ENCODE results near the gene PINK1.

Gene PINK1

DNA sequence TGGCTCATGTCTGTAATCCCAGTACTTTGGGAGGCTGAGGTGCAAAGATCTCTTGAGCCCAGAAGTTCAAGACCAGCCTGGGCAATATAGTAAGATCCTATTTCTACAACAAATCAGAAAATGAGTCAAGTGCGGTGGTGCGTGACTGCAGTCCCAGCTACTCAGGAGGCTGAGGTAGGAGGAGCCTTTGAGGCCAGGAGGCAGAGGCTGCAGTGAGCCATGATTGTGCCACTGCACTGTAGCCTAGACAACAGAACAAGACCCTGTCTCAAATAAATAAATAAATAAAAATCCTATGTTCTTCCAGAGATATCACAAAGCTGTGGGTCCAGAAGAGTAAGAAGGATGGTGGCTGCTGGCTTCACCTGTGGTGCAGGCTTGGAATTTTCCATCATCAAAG lies 22.3 kb upstream of the PINK1 start:
- no peak for DNase-seq (ENCODE audit: low read depth in 4 of 4, low spot score in 1 of 4)

DNA sequence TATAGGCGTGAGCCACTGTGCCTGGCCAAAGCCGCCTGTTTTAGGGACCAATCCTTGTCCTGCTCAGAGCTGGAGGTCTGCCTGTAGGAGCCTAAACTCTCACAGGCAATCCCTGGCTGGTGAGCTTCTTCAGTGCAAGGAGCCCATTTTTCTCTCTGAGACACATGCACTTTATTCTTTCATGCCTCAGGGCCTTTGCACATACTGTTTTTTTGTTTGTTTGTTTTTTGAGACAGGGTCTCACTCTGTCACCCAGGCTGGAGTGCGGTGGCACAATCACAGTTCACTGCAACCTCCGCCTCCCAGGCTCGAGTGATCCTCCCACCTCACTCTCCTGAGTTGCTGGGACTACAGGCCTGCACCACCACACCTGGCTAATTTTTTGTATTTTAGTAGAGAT lies 21.6 kb upstream of the PINK1 start:
- DNase-seq (ENCODE audit: low read depth in 4 of 4, low spot score in 1 of 4), result no peak

- no peak for DNase-seq (ENCODE audit: low read depth in 4 of 4, low spot score in 1 of 4)
Measured at GRCh38 chr1:20612221-20612746, 21.0 kb upstream of the PINK1 start.

DNA sequence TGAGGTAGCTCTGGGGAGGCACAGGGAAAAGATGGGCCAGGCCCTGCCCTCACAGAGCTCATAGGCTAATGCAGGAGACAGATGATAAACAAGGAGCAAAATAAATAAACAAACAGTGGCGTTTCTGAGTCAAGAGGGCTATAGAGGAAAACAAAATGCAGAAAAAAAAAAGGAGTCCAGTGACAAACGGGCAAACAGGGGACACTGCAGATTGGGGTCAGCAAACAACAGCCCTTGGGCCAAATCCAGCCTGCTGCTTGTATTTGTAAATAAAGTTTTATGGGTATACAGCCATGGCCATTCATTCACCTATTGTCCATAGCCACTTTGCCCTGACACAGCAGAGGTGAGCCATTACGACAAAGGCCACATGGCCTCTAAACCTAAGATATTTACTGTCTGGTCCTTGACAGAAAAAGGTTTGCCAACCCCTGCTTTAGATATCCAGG lies 19.1 kb upstream of the PINK1 start:
- DNase-seq (ENCODE audit: low read depth in 4 of 4, low spot score in 1 of 4), result no peak

- DNase-seq (ENCODE audit: low read depth in 4 of 4, low spot score in 1 of 4), result no peak
Measured at GRCh38 chr1:20615946-20616846, 17.1 kb upstream of the PINK1 start.

DNA sequence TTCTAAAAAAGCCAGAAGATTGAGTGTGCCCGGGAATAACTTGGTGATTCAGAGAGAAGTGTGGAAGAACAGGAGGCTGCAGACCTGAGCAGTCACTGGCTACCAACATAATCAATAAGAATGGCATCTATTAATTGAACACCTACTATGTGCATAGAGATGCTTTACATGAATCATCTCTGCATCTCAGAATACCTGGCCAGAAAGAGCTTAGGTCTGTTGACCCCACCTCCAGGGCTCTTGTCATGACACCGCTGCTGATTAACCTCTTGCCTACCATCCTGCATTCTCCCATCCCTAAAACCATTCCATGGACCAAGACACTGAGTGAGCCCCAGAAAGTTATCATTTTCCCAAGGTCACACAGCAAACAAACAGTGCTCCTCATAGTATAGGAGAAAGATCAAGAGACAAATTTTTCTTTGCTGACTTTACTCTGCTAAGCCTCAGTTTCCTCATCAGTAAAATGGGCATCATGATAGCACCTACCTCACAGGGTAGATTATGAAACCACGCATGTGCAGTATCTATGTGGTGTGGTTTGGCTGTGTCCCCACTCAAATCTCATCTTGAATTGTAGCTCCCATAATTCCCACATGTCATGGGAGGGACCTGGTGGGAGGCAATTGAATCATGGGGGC lies 16.3 kb upstream of the PINK1 start:
- DNase-seq (ENCODE audit: low read depth in 4 of 4, low spot score in 1 of 4), result no peak

- no peak for DNase-seq (ENCODE audit: low read depth in 4 of 4, low spot score in 1 of 4)
Measured at GRCh38 chr1:20618550-20618949, 14.7 kb upstream of the PINK1 start.

GRCh38 chr1:20619999-20620398 lies 13.3 kb upstream of the PINK1 start:
- no peak for DNase-seq (ENCODE audit: low read depth in 4 of 4, low spot score in 1 of 4)

DNA sequence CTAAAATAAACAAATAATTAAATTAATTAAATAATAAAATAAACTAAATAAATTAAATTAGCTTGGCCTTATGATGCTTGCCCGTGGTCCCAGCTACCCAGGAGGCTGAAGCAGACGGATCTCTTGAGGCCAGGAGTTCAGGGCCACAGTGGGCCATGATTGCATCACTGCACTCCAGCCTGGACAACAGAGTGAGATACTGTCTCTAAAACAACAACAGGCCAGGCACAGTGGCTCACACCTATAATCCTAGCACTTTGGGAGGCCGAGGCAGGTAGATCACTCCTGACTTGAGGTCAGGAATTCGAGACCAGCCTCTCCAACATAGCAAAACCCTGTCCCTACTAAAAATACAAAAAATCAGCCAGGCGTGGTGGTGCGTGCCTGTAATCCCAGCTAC lies 12.2 kb upstream of the PINK1 start:
- DNase-seq (ENCODE audit: low read depth in 4 of 4, low spot score in 1 of 4), result no peak

DNA sequence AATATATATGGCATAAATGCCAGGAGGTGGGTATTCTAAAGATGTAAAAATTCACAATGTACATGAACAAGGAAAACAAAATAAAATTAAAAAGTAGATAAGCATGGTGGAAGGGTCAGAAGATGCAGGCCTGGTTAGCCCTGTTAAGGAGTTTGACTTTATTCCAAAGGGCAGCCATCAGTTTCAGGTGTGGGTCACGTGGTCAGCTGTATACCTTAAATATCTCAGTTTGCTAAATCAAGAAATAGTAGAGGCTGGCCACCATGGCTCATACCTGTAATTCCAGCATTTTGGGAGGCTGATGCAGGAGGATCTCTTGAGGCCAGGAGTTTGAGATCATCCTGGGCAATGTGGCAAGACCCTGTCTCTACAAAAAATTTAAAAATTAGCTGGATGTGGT lies 8.5 kb upstream of the PINK1 start:
- DNase-seq (ENCODE audit: low read depth in 4 of 4, low spot score in 1 of 4), result no peak

DNA sequence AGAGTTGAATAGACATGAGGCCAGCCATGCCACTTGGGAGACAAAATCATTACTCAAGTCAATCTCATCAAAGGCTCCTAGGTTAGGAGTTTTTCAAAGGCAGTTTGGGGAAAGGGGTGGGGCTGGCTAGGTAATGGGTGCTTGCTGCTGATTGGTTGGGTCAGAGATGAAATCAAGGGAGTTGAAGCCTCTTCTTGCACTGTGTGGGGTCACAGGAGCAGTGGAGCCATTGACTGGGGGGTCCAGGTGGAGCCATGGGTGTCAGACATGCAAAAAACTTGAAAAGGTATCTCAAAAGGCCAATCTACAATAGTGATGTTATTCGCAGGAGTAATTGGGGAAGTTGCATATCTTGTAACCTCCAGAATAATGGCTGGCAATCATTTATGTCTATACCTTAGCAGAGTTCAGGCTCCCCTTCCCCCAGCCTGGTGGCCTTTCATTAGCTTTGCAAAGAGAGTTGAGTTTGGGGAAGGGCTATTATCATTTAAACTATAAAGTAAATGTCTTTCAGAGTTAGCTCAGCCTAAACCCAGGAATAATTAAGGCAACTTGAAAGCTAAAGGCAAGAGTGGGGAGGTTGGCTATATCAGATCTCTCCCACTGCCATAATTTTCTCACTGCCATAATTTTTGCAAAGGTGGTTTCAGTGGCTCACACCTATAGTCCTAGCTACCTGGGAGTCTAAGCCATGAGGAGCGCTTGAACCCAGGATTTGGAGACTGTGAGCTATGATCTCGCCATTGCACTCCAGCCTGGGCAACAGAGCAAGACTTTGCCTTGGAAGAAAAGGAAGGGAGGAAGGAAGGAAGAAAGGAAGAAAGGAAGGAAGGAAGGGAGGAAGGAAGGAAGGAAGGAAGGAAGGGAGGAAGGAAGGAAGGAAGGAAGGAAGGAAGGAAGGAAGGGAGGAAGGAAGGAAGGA lies 7.8 kb upstream of the PINK1 start:
- no peak for DNase-seq (ENCODE audit: low read depth in 4 of 4, low spot score in 1 of 4)

DNA sequence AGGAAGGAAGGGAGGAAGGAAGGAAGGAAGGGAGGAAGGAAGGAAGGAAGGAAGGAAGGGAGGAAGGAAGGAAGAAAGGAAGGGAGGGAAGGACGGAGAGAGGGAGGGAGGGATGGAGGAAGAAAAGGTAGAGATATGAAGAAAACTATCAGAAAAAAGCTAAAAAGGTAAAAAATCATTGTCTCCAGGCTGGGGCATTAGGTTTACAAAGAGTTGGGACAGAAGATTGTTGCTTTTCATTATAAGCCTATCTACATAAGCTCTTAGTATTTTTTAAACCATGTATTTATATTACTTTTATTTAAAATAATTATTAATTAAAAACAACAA lies 7.2 kb upstream of the PINK1 start:
- no peak for DNase-seq (ENCODE audit: low read depth in 4 of 4, low spot score in 1 of 4)

DNA sequence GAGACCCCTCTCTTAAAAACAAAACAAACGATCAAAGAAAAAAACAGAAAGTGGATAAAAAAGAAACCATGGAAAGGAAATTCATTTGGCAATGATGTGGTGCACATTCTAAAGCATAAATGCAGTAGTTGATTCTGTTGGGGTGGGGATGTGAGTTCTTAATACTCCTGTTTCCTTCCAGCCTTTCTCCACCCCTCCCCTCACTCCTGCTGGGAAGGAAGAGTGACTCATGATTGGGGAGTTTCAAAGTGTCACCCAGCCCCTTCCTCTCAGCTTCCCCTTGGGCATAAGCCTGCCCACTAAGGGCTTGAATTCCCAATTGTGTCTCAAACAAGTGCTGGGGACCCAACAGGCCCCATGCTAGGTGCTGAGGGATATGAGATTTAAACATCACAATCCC lies 6.7 kb upstream of the PINK1 start:
- DNase-seq (ENCODE audit: low read depth in 4 of 4, low spot score in 1 of 4), result no peak

- no peak for DNase-seq (ENCODE audit: low read depth in 4 of 4, low spot score in 1 of 4)
Measured at GRCh38 chr1:20630729-20631128, 2.5 kb upstream of the PINK1 start.

DNA sequence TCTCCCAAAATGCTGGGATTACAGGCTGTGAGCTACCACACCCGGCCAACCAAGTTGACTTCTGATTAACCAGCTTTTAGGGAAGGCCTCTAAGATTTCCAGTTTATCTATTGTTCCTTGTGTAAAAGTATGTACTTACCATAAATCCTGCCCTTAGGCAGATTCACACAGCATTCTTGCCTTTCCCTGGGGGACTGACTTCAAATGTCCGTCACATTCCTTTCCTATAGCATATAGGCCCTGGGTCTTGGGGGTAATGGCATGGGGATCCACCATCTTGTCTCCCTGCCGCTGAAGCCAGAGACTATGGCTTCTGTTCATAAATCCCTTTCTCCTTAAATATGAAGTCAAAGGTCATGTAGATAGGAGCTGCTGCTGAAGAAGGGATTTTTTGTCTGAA lies 872 bp upstream of the PINK1 start:
- DNase-seq (ENCODE audit: low read depth in 4 of 4, low spot score in 1 of 4), result no peak

DNA sequence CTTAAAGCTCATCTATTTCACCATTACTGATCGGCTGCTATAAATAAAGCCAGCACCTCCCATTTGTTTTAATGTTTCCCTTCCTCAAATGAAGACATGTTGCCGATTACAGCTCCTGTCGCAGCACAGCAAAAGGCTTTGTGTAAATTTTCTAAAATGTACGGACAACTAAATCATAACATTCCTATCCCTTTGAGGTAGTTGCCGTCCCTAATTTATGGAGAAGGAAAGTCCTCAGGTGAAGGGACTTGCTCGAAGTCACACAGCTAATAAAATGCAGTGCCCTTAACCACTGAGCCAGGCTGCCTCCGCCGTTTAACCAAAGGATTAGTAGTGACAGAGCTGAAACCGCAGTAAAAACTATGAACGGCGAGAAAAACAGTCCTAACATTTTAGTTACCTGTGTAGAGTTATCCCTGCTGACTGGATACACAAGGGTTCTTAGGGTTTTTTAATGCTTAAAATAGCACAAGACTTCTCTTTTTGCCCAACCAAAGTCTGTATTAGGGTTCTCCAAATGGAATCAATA lies 871 bp downstream of the PINK1 start:
- DNase-seq (ENCODE audit: low read depth in 4 of 4, low spot score in 1 of 4), result no peak

DNA sequence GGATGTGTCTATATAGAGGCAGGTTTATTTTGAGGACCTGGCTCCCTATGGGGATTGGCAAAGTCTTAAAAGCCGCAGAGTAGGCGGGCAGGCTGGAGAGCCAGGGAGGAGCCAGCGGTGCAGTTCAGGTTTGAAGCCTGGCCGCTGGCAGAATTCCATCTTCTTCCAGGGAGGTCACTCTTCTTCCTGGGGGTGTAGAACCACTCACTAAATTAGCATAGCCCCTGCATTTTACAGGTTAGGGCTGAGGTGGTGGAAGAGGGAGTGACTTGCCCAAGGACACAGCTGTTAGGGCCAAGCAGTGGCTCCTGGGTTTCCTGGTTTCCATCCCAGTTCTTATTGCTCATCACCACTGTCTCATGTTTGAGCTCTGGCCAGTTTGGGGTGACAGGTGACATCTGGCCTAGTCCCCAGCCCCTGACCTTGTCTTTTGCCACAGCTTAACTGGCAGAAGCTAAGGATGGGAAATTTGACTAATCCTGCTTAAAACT lies 1.4 kb downstream of the PINK1 start:
- no peak for DNase-seq (ENCODE audit: low read depth in 4 of 4, low spot score in 1 of 4)

DNA sequence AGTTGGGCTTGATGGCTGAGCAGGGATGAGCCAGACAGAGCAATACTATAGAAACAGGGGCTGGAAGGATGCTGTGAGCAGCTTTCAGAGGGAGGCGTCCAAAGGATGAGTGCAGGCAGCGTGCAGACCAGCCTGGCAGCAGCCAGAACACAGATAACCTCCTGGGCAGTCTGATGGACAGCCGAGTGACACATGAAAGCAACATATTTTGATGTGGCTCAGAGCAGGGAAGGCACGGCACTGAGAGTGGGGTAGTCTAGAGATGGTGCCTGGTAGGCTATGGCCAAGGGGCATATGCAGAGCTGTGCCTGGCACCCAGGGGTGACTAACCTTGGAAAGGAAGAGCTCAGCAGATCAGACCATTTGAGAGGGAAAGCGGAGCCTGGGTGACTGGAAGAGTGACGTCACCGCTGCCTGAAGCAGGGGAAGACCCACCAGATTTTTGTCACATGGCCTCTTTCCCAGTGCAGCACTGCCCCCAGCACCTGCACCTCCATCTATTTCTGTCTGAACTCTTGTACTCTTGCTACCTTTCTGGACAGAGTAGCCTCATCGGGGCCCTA lies 3.6 kb downstream of the PINK1 start:
- DNase-seq (ENCODE audit: low read depth in 4 of 4, low spot score in 1 of 4), result no peak

- peak in 3 of 4 experiments; percentile 30 to 37 (median 34) for DNase-seq (ENCODE audit: low read depth in 4 of 4, low spot score in 1 of 4)
Measured at GRCh38 chr1:20640183-20640597, 6.9 kb downstream of the PINK1 start.

DNA sequence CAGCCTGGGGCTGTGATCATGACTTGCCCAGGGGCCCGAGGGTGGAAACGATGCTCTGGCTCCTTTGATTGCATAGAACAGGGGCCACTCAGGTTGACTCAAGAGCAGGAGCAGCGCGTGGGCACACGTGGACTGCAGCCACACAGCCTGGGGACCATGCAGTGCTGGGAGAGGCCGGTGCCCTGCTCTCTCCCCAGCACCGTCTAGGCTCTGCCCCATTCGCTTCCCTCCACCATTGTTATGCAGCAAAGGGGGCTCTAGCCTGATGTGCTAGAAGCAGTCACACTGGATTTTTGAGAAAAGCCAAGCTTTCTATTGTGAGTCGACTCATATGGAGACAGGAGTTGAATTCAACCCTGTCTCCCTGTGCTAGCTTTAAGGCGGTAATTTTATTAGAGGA lies 8.7 kb downstream of the PINK1 start:
- no peak for DNase-seq (ENCODE audit: low read depth in 4 of 4, low spot score in 1 of 4)

- no peak for DNase-seq (ENCODE audit: low read depth in 4 of 4, low spot score in 1 of 4)
Measured at GRCh38 chr1:20643080-20643479, 9.8 kb downstream of the PINK1 start.

Measured in stimulated activated CD4-positive, alpha-beta T cell treated with anti-CD3 and anti-CD28 coated beads, Interleukin-1b, Interleukin-23, amount 100 ng/mL, for 24 hours (primary cell).